NT2/D1 (cell line): Measurements from ENCODE around the gene DYSF.

Experiments used
- SUZ12 ChIP-seq: IDR thresholded peaks from 2 replicates; pipeline ENCODE4 v1.6.1; 2011; ENCODE audit not compliant: insufficient read length, insufficient read depth; ENCODE audit errors: extremely low read depth
- YY1 ChIP-seq: IDR thresholded peaks from 2 replicates; pipeline ENCODE4 v1.6.1; 2011; ENCODE audit not compliant: insufficient read length, insufficient read depth
- ZNF274 ChIP-seq: IDR thresholded peaks from 2 replicates; pipeline ENCODE4 v1.6.1; 2011; ENCODE audit warnings: mild to moderate bottlenecking, low read depth, low read length

DNA sequence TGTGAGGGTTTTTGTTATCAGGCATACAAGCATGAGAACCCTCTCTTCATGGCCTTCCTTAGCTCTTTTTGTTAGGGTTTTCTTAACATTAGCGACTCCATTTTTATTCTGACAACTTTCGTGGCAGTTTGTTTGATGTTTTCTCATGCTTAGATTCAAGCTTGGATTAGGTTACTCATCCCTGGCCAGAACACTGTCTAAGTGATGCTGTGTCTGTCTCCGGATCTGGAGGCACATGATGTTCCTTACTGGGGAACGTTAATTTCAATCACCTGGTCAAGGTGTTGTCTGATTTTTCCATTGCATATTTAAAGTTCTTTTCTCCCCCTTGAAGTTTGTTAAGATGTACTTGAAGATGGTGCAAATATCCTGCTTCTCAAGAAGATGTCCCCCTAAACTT is 40.7 kb downstream of the DYSF start:
- no peak for TF ChIP-seq YY1
- TF ChIP-seq SUZ12 = no peak
- no peak for TF ChIP-seq ZNF274
